Measurements from ENCODE around the gene PDPN. TPM values are rescaled to one million over a fixed set of nuclear protein-coding genes. Genes with fewer than 3 reads are reported as not detected.

PDPN gene
- total and polyA plus RNA-seq, 2 experiments from 2014 or later = 67.3 to 82.8 TPM

- Histone ChIP-seq H3K27me3 (ENCODE audit: insufficient read depth) (no peaks in the 10 kb centered on the region), H3K36me3 (ENCODE audit: insufficient read depth) (peaks cover 3% of the 10 kb centered on the region; the same call in 1 of the 2 replicates), H3F3A (replicated peaks; ENCODE audit: low read depth) (no peaks in the 10 kb centered on the region), H3K4me3 (no peak overlapping the region), H3K79me2 (replicated peaks; ENCODE audit: insufficient read depth) (no peaks in the 10 kb centered on the region), H3K9me2 (ENCODE audit: insufficient read depth) (no peaks in the 10 kb centered on the region), H2AFZ (no peak overlapping the region), H3K27ac (ENCODE audit: low read depth) (no peak overlapping the region), H4K20me1 (replicated peaks; ENCODE audit: insufficient read depth) (no peaks in the 10 kb centered on the region), H3K4me1 (ENCODE audit: insufficient read depth) (no peaks in the 10 kb centered on the region), H3K4me2 (no peak overlapping the region)
- no peak for ATAC-seq
- peaks cover 16% of the 10 kb centered on the region; the same call in 2 of the 3 replicates for H3K36me3 Mint-ChIP-seq (ENCODE audit: low read depth)
- H3K4me3 Mint-ChIP-seq = no peak overlapping the region
- DNase-seq (ENCODE audit: low spot score) = no peak
- peaks cover 17% of the 10 kb centered on the region for H3K9me3 Mint-ChIP-seq
- TF ChIP-seq REST (IDR thresholded peaks at IDR 0.05; ENCODE audit: unreplicated experiment) (no peak), CTCF (conservative IDR thresholded peaks at IDR 0.05; ENCODE audit: low read depth in 2 of 2) (no peak), ETS1 (IDR thresholded peaks at IDR 0.05) (no peak), ZNF114 (CRISPR knock-in tag; IDR thresholded peaks at IDR 0.05) (no peak), NANOG (IDR thresholded peaks at IDR 0.05; ENCODE audit: borderline replicate concordance) (no peak), ZNF462 (CRISPR knock-in tag; IDR thresholded peaks at IDR 0.05) (no peak), EZH2 (IDR thresholded peaks at IDR 0.05; ENCODE audit: low read depth, unreplicated experiment) (no peak), CREB1 (CRISPR knock-in tag; IDR thresholded peaks at IDR 0.05; ENCODE audit: low read depth) (no peak), EZH2phosphoT487 (IDR thresholded peaks at IDR 0.05; ENCODE audit: unreplicated experiment) (no peak), JUNB (IDR thresholded peaks at IDR 0.05; ENCODE audit: unreplicated experiment) (no peak), ZNF331 (CRISPR knock-in tag; IDR thresholded peaks at IDR 0.05; ENCODE audit: low read depth) (no peak), POLR2AphosphoS5 (IDR thresholded peaks at IDR 0.05; ENCODE audit: low read depth) (no peak), STAT1 (IDR thresholded peaks at IDR 0.05; ENCODE audit: unreplicated experiment) (no peak)
- H3K4me1 Mint-ChIP-seq = no peaks in the 10 kb centered on the region
- peaks cover 4% of the 10 kb centered on the region for H3K27me3 Mint-ChIP-seq (ENCODE audit: insufficient read depth, low read depth, poor library complexity)
- no peak overlapping the region for H3K27ac Mint-ChIP-seq
These were observed 44.6 kb downstream of the PDPN start for GRCh38 chr1:13628218-13628617.

Measured in GM23338 (cell line).